ENCODE measurements around the gene C13orf46.
"Not testable (repeated sequence)": the region's sequence is repeated elsewhere in the genome, so short reads cannot be mapped to it uniquely, and the experiment has no call there.

C13orf46 gene

GRCh38 chr13:113919761-113920559, 53.9 kb downstream of the C13orf46 start:
- DNase-seq: no peak

GRCh38 chr13:113918981-113919701, 54.7 kb downstream of the C13orf46 start:
- no peak for DNase-seq

- no peak for DNase-seq
These were observed 55.3 kb downstream of the C13orf46 start for GRCh38 chr13:113918580-113918979.

GRCh38 chr13:113917594-113918371, 56.1 kb downstream of the C13orf46 start:
- no peak for DNase-seq

GRCh38 chr13:113917096-113917495, 56.8 kb downstream of the C13orf46 start:
- no peak for DNase-seq

GRCh38 chr13:113916330-113916815, 57.5 kb downstream of the C13orf46 start:
- no peak for DNase-seq

- DNase-seq: no peak
These were observed 58.0 kb downstream of the C13orf46 start for GRCh38 chr13:113915786-113916329.

- no peak for DNase-seq
These were observed 58.7 kb downstream of the C13orf46 start for GRCh38 chr13:113915012-113915763.

GRCh38 chr13:113914333-113915011, 59.4 kb downstream of the C13orf46 start:
- DNase-seq: no peak

- DNase-seq: not testable (repeated sequence)
These were observed 60.0 kb downstream of the C13orf46 start for GRCh38 chr13:113913838-113914237.

GRCh38 chr13:113913408-113913807, 60.5 kb downstream of the C13orf46 start:
- not testable (repeated sequence) for DNase-seq

GRCh38 chr13:113912596-113912995, 61.3 kb downstream of the C13orf46 start:
- DNase-seq: no peak

GRCh38 chr13:113907635-113908617, 66.0 kb downstream of the C13orf46 start:
- DNase-seq: peak; percentile 91

GRCh38 chr13:113906571-113906970, 67.3 kb downstream of the C13orf46 start:
- DNase-seq: peak; percentile 75

GRCh38 chr13:113905942-113906341, 67.9 kb downstream of the C13orf46 start:
- no peak for DNase-seq

- DNase-seq: no peak
These were observed 68.9 kb downstream of the C13orf46 start for GRCh38 chr13:113905018-113905417.

- DNase-seq: peak; percentile 6
These were observed 69.5 kb downstream of the C13orf46 start for GRCh38 chr13:113904411-113904810.

- no peak for DNase-seq
These were observed 70.0 kb downstream of the C13orf46 start for GRCh38 chr13:113903912-113904311.
